Stimulated activated CD8-positive, alpha-beta memory T cell treated with anti-CD3 and anti-CD28 coated beads, Interleukin-4, amount 100 ng/mL, for 48 hours (primary cell): Measurements from ENCODE around the gene PAK6.

Source experiments
- DNase-seq: peaks from one replicate; pipeline ENCODE4 v3.0.0-alpha.2; 2020

Gene PAK6

DNA sequence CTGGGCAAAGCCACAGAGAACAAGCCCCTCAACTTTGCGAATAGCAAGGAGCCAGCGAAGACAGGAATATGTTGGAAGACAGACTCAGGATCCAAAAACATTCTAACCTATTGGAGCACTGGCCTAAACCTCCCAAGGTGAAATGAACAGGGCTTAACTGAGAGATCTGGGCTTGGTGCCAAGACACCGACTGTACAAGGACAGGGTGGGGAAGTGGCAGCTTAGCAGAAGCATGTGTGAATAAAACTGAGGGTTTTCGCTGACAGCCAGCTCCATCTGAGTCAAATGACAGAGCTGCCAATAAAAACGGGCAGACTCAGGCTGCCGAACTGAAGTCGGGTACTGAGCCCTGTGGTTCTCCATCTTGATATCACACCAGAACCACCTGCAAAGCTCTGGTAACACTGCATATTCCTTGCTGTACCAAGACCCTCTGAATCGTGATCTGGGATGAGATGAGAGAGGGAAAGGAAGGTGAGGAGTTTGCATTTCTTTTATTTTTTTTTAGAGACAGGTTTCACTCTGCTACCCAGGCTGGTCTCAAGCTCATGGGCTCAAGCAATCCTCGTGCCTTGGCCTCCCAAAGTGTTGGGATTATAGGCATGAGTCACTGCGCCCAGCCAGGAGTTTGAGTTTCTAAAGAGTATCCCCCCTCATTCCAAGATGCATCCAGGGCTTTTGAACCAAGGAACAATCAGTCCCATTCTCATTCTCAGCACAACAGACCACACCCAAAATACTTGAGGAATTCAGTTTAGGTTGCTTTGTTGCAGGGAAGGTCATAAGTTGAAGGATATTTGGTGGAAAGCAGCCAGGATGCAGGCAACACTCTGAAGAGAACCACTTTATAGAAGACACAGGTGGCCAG, 74.9 kb downstream of the PAK6 start:
- DNase-seq: peak; percentile 38

DNA sequence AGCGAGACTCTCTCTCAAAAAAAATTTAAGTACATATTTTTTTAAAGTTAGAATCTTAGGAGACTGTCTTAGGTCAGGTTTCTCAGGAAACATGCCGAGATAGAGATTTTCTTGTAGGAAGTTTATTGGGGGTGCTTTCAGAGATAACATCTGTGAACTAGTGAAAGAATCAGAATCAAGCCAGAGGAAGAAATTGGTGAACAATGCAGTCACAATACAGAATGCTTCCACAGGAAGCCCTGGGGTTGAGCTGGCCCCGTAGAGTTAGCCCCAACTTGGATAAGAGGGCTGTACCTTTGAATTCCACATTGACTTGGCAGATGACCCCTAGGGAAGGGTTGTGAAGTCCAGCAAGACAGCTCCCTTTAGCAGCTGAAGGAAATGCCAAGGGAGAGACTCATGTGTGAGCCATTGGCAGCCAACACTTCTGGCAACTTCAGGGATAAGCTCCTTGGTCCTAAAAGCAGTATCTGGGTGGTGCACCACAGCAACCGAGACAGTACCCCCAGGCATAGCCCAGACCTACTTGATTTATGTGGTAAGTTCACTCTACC, 75.9 kb downstream of the PAK6 start:
- DNase-seq: no peak

DNA sequence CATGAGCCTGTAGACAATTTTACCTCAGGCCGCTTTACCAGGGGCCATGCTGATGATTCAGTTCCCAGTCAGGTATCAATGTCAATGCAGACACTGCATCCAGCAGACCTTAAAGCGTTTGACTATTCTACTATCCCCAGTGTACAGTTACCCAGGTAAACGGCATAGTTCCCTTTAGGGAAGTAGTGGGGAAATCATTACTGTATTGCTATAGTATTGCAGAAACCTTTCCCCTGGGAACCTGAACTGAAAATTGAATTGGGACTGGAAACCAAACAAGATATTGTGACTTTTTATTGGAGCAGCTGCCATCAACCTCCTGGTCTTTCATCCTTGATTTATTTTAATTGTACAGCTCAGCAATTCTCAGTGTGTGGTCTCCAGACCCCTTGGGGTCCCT, 78.1 kb downstream of the PAK6 start:
- DNase-seq: no peak

DNA sequence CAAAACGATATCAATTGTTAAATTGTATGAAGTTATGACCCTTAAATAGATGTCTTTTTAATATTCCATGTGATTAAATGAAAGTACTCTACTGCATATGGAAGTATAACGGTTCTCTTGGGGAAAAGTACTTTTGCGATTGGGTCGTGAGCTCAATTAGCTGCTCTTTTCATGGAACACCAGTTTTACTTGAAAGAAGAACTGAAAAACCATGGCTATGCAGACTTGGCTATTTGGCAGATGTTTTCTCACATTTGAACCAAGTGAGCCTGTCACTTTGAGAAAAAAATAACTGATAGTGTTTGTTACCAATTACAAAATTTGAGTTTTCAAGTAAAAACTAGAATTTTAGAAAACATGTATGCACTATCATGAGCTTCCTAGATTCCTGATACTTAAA, 78.7 kb downstream of the PAK6 start:
- DNase-seq: no peak

DNA sequence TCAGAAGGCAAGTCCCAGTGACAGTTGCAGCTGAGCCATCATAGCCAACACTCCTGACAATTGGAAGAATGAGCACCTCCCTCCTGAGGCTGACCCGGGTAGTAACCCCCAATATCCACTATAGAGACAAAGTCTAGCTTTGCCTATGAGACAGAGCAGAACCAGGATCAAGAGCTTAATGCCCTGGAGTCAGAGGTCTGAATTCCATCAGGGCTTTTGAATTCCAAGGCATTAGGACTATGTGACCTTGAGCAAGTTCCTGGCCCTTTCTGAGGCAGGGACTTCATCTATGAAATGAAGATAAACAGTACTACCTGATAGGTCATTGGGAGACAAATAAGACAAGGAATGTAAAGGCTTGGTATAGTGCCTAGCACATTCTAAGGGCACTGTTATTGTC, 81.5 kb downstream of the PAK6 start:
- DNase-seq: no peak

DNA sequence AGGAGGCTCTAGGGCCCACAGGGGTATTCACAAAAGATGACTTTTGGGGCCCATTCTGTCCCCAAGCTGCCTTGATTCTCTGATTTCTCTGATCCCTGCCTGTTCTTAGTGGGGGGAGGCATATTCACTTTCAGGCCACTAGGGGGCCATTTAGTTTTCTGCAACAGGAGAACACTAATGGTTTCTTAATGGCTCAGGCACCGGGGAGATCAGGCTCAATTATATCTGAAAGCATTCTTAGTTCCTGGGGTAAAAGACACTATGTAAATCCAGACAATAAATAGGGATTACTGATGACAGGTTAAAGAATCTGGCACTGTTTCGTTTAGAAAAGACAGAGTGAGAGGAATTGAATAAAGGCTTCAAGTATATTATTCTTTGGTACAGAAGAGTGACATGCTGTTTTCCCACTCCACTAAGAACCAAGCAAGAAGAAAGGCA, 82.1 kb downstream of the PAK6 start:
- DNase-seq: peak; percentile 60

DNA sequence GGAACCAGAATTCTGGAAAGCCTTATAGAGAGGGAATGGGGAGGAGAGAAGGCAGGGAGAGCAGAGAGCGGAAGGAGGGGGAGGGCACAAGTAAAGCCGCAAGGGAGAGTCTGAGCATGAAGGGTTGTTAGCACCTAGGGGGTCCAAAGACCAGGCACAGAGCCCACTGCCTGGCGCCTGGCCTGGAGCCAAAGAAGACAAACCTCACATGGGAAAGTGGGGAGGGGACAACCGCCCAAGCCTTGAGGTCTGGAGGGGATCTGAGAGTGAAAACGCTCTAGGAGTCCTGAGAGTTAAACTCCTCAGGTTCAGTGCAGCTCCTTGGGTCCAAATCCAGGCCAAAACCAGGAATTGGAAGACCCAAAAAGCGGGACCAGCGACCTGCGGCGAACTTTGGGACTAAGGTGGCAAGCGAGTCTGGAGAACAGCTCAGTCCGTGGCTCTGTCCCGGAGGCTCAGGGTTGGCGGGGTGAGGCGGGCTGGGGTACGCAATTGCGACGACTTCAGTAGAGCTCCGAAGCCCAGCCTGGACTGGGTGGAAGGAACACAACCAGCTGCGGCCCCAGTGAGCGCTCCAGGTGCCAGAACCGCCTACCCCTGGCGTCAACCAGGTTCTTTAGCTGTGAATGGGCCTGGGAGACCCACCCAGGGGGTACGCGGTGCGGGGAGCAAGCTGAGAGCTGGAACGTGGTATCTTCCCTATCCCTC, 83.8 kb downstream of the PAK6 start:
- no peak for DNase-seq

DNA sequence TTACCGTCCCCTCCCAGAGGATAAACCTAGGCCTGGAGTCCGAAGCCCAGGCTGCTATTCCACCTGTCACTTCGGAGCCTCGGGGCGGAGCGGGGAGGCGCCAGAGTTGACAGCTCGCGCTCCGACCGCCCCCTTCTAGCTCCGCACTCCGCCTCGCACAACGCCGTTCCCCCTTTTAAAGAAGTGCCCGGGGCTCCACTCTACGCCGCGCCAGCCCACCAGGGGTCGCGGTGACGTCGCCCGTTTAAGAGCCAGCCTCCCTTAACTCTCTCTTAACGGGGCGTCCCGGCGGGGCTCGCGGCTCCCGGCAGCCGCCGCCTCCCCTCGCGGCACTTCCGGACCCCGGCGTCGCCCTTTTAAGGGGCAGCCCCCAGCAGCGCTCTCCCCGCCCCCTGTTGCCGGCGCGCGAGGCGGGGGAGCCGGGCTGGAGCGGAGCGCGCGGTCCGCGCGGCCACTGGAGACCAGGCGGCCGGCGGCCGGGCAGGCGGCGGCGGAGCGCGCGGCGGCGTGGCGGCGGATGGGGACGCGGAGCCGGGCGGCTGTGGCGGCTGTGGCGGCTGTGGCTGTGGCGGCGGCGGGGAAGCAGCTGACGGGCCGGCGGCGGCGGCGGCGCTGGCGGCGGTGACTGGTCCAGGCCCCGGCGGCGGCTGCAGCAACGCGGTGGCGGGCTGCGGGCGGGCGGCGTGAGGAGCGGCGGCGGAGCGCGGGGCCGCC, 84.5 kb downstream of the PAK6 start, which contains the start of gene INAFM2:
INAFM2 (plus strand) TSS at position 454 of the 714 bp plus-strand sequence. CDS start 364 bp downstream, outside the sequence.
- DNase-seq: peak; percentile 93

DNA sequence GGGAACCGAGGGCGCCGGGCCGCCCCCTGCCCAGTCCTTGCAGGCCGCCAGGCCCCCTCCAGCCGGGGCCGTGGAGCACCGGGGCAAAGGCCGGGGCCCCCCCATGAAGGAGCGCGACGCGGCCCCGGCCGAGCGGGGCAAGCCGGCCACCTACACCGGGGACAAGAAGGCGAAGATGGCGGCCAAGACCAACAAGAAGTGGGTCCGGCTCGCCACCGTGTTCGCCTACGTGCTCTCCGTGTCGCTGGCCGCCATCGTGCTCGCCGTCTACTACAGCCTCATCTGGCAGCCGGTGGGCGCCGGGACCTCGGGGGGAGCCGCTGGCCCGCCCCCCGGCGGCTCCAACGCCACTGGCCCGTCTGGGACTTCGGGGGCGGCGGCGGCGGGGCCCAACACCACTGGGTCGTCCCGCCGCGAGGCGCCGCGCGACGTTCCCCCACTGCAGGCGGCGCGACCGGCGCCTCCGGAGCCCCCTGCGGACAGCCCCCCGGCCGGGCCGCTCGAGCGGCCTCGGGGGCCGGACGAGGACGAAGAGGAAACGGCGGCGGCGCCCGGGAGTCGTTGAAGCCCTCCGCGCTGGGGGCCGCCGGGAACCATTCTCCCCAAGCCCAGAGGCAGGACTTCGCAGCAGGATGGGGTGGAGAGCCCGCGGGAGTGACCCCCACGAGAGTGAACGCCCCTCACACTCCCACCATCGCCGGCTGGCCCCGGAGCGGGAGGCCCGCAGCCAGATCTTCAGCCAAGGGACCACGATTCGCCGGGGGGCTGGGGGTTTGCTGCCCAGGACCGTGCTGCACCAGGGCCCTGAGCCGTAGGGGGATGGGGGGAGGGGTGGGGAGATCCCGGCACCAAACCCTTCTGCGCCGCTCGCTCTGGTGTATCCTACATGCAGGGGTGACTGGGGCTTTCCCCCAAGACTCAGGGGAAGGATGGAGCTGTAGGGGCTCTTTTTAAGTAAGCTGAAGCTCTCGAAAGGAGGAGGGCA, 85.4 kb downstream of the PAK6 start:
- peak; percentile 45 for DNase-seq

DNA sequence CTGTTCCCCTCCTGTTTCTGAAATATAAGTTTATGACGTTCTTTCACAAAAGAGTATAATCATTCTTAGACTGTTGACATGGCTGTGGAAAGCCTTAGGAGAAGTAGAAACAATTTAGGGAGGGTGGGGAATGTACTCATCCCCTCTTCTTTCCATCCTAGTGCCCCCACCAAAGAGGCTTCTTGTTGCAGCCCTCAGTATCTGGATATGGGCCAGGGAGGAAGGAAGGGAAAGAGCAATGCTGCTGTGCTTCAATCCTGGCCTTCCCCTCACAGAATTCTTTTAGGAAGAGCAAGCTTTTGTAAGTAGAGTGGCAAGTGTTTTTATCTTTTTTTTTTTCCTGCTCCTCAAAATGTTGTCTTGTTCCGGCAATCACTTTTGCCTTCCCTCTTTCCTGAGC, 86.3 kb downstream of the PAK6 start:
- no peak for DNase-seq

DNA sequence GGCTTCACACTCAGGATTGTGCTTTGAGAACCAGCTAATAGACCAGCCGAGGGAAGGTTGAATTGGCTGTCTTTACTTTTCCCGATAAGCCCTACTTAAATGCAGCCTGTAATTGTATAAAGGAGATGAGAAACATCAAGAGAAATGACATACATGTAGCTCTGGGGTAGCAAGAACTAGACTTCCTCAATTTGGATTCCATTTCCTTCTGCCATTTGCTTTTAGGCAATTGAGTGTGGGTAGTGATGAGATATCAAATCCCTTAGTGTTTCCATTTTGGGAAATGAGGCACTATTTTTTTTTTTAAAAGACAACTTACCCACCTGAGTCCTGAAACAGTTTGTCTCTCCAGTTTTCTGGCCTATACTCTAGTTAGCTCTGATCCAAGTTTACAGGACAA, 86.8 kb downstream of the PAK6 start:
- DNase-seq: no peak
